Activated CD8-positive, alpha-beta T cell treated with anti-CD3 and anti-CD28 coated beads for 36 hours (primary cell): Measurements from ENCODE around the gene KIF13A. TPM values are rescaled to one million over a fixed set of nuclear protein-coding genes. Genes with fewer than 3 reads are reported as not detected.

Experiments used
- ATAC-seq: fragments of 200-7000 bp; cut with Tn5 transposase; one replicate; pipeline ENCODE4 v1.10.0; 2021; ENCODE audit warnings: mild to moderate bottlenecking, moderate library complexity
- CTCF ChIA-PET: fragments of 350-600 bp; sonication (Branson Sonifier 250); formaldehyde crosslinking; loops from one replicate; lab custom pipeline; 2021; ENCODE audit warnings: antibody characterized with exemption; lab: Charles Lee
- POLR2A ChIA-PET: fragments of 350-600 bp; sonication (Branson Sonifier 250); formaldehyde crosslinking; loops from one replicate; lab custom pipeline; 2021; ENCODE audit warnings: antibody characterized with exemption; lab: Charles Lee
- DNase-seq: peaks from one replicate; pipeline ENCODE4 v3.0.0-alpha.2; 2020
- H3K27ac Mint-ChIP-seq: one replicate; pipeline ENCODE4 v1.8.0; 2021; ENCODE audit warnings: mild to moderate bottlenecking, mixed read lengths
- H3K27me3 Mint-ChIP-seq: one replicate; pipeline ENCODE4 v1.8.0; 2021; ENCODE audit warnings: mixed read lengths
- H3K36me3 Mint-ChIP-seq: one replicate; pipeline ENCODE4 v1.8.0; 2021; ENCODE audit warnings: low read depth, mixed read lengths
- H3K4me1 Mint-ChIP-seq: one replicate; pipeline ENCODE4 v1.8.0; 2021; ENCODE audit warnings: low read depth, mixed read lengths
- H3K4me3 Mint-ChIP-seq: one replicate; pipeline ENCODE4 v1.8.0; 2021; ENCODE audit warnings: mild to moderate bottlenecking, moderate library complexity, mixed read lengths
- H3K9me3 Mint-ChIP-seq: one replicate; pipeline ENCODE4 v1.8.0; 2021; ENCODE audit warnings: mixed read lengths
- CTCF ChIP-seq: fragments of 200-600 bp; IDR thresholded peaks from one replicate; pipeline ENCODE4 v1.8.0; 2022; ENCODE audit warnings: antibody characterized with exemption, mild to moderate bottlenecking
- intact Hi-C: fragments of 100-400 bp; cut with micrococcal nuclease; formaldehyde crosslinking; loops from one replicate; pipeline ENCODE4 v1.10.0; 2022
- total RNA-seq, 2 experiments: library from RNA; stranded (reverse); gene quantifications; one replicate each; pipeline ENCODE4 v1.2.3, GENCODE V29; 2021

KIF13A gene
- total RNA-seq, 2 experiments from 2014 or later, result not detected

- POLR2A ChIA-PET, result no interaction called here
- H3K9me3 Mint-ChIP-seq, result no peaks in the 10 kb centered on the region
- H3K4me1 Mint-ChIP-seq, result no peaks in the 10 kb centered on the region
- no peak for TF ChIP-seq CTCF
- intact Hi-C loops, result no loop called here
- no peak overlapping the region for H3K4me3 Mint-ChIP-seq
- no peaks in the 10 kb centered on the region for H3K36me3 Mint-ChIP-seq
- DNase-seq (no peak), ATAC-seq (no peak)
- peaks cover 20% of the 10 kb centered on the region for H3K27me3 Mint-ChIP-seq
- no peak overlapping the region for H3K27ac Mint-ChIP-seq
- CTCF ChIA-PET, result no interaction called here
Measured at GRCh38 chr6:17872908-17873307, 114.5 kb downstream of the KIF13A start.

GRCh38 chr6:17871836-17872235 lies 115.6 kb downstream of the KIF13A start:
- H3K4me3 Mint-ChIP-seq, result no peak overlapping the region
- TF ChIP-seq CTCF, result no peak
- DNase-seq (no peak), ATAC-seq (no peak)
- peaks cover 19% of the 10 kb centered on the region for H3K27me3 Mint-ChIP-seq
- no peaks in the 10 kb centered on the region for H3K36me3 Mint-ChIP-seq
- intact Hi-C loops, result no loop called here
- ChIA-PET CTCF (no interaction called here), POLR2A (no interaction called here)
- H3K9me3 Mint-ChIP-seq, result no peaks in the 10 kb centered on the region
- no peak overlapping the region for H3K27ac Mint-ChIP-seq
- H3K4me1 Mint-ChIP-seq, result no peaks in the 10 kb centered on the region

- peaks cover 16% of the 10 kb centered on the region for H3K27me3 Mint-ChIP-seq
- TF ChIP-seq CTCF, result no peak
- intact Hi-C loops, result no loop called here
Measured at GRCh38 chr6:17871189-17871519, 116.3 kb downstream of the KIF13A start.

GRCh38 chr6:17870300-17871188 lies 116.9 kb downstream of the KIF13A start:
- no peaks in the 10 kb centered on the region for H3K36me3 Mint-ChIP-seq
- no peak overlapping the region for H3K27ac Mint-ChIP-seq
- ChIA-PET POLR2A (no interaction called here), CTCF (no interaction called here)
- intact Hi-C loops, result no loop called here
- no peak overlapping the region for H3K4me3 Mint-ChIP-seq
- H3K27me3 Mint-ChIP-seq, result peaks cover 18% of the 10 kb centered on the region
- no peaks in the 10 kb centered on the region for H3K4me1 Mint-ChIP-seq
- ATAC-seq (no peak), DNase-seq (no peak)
- H3K9me3 Mint-ChIP-seq, result no peaks in the 10 kb centered on the region
- no peak for TF ChIP-seq CTCF

More at GRCh38 chr6:17871189-17871519, 116.3 kb downstream of the KIF13A start:
- CTCF ChIA-PET, result no interaction called here
- DNase-seq (no peak), ATAC-seq (no peak)
- POLR2A ChIA-PET, result no interaction called here
- H3K36me3 Mint-ChIP-seq, result no peaks in the 10 kb centered on the region
- no peak overlapping the region for H3K27ac Mint-ChIP-seq
- H3K4me1 Mint-ChIP-seq, result no peaks in the 10 kb centered on the region
- no peaks in the 10 kb centered on the region for H3K9me3 Mint-ChIP-seq
- H3K4me3 Mint-ChIP-seq, result no peak overlapping the region

- no peaks in the 10 kb centered on the region for H3K4me1 Mint-ChIP-seq
- no peak overlapping the region for H3K27ac Mint-ChIP-seq
- H3K4me3 Mint-ChIP-seq, result no peak overlapping the region
- no peaks in the 10 kb centered on the region for H3K36me3 Mint-ChIP-seq
- ATAC-seq, result no peak
- no peaks in the 10 kb centered on the region for H3K9me3 Mint-ChIP-seq
- CTCF ChIA-PET, result no interaction called here
- TF ChIP-seq CTCF, result no peak
- H3K27me3 Mint-ChIP-seq, result peaks cover 15% of the 10 kb centered on the region
- intact Hi-C loops, result no loop called here
- no peak for DNase-seq
- POLR2A ChIA-PET, result no interaction called here
Measured at GRCh38 chr6:17869753-17870050, 117.7 kb downstream of the KIF13A start.
